WTC11 (cell line): ENCODE measurements around the gene TNFRSF19. TPM values are rescaled to one million over a fixed set of nuclear protein-coding genes. Genes with fewer than 3 reads are reported as not detected.

Experiments used
- ATAC-seq: fragments of 200-7000 bp; cut with Tn5 transposase; 2 replicates; pipeline ENCODE4 v1.10.0; 2021; ENCODE audit warnings: mild to moderate bottlenecking, moderate library complexity
- CTCF ChIA-PET: fragments of 300-600 bp; sonication (Branson Sonifier 250); formaldehyde crosslinking; loops from one replicate; lab custom pipeline; 2021; ENCODE audit warnings: antibody characterized with exemption; lab: Charles Lee
- POLR2A ChIA-PET: fragments of 350-600 bp; sonication (Branson Sonifier 250); formaldehyde crosslinking; loops from one replicate; lab custom pipeline; 2021; ENCODE audit warnings: antibody characterized with exemption; lab: Charles Lee
- DNase-seq: peaks from one replicate; pipeline ENCODE4 v3.0.0; 2021; ENCODE audit warnings: low spot score
- H3K27ac Mint-ChIP-seq: 2 replicates; pipeline ENCODE4 v1.8.0; 2021; ENCODE audit warnings: mixed read lengths
- H3K27me3 Mint-ChIP-seq: 2 replicates; pipeline ENCODE4 v1.8.0; 2021; ENCODE audit warnings: low read depth, mild to moderate bottlenecking, moderate library complexity, mixed read lengths
- H3K36me3 Mint-ChIP-seq: 2 replicates; pipeline ENCODE4 v1.8.0; 2021; ENCODE audit warnings: mixed read lengths
- H3K4me1 Mint-ChIP-seq: 2 replicates; pipeline ENCODE4 v1.8.0; 2022; ENCODE audit warnings: mixed read lengths
- H3K4me3 Mint-ChIP-seq: 2 replicates; pipeline ENCODE4 v1.8.0; 2021; ENCODE audit warnings: mild to moderate bottlenecking, moderate library complexity, mixed read lengths
- H3K9me3 Mint-ChIP-seq: 2 replicates; pipeline ENCODE4 v1.8.0; 2021; ENCODE audit warnings: mixed read lengths
- AR ChIP-seq: fragments of 250-450 bp; sonication (Bioruptor Pico); IDR thresholded peaks from 2 replicates; pipeline ENCODE4 v1.9.0; 2021; ENCODE audit warnings: mild to moderate bottlenecking
- ATF1 ChIP-seq: sonication (generic); formaldehyde crosslinking; IDR thresholded peaks from 2 replicates; pipeline ENCODE4 v1.8.1; 2023; ENCODE audit warnings: mild to moderate bottlenecking, moderate library complexity, missing genetic modification reagents
- E2F5 ChIP-seq: sonication (generic); formaldehyde crosslinking; IDR thresholded peaks from 2 replicates; pipeline ENCODE4 v1.8.1; 2022; ENCODE audit warnings: mild to moderate bottlenecking, moderate library complexity, missing genetic modification reagents
- FOXJ3 ChIP-seq: sonication (generic); formaldehyde crosslinking; IDR thresholded peaks from 2 replicates; pipeline ENCODE4 v1.9.0; 2021; ENCODE audit warnings: missing genetic modification reagents, mild to moderate bottlenecking, borderline replicate concordance
- PREB ChIP-seq: sonication (generic); formaldehyde crosslinking; IDR thresholded peaks from 2 replicates; pipeline ENCODE4 v1.8.1; 2022; ENCODE audit warnings: mild to moderate bottlenecking, missing genetic modification reagents, moderate library complexity, borderline replicate concordance
- RELA ChIP-seq: sonication (generic); formaldehyde crosslinking; IDR thresholded peaks from 2 replicates; pipeline ENCODE4 v1.8.1; 2022; ENCODE audit warnings: missing genetic modification reagents, mild to moderate bottlenecking, borderline replicate concordance
- SMAD4 ChIP-seq: sonication (generic); formaldehyde crosslinking; IDR thresholded peaks from 2 replicates; pipeline ENCODE4 v1.8.0; 2022; ENCODE audit warnings: mild to moderate bottlenecking, missing genetic modification reagents
- TCF7 ChIP-seq: sonication (generic); formaldehyde crosslinking; IDR thresholded peaks from 2 replicates; pipeline ENCODE4 v1.8.0; 2022; ENCODE audit warnings: mild to moderate bottlenecking, low read depth, missing genetic modification reagents, moderate library complexity
- ZBTB43 ChIP-seq: sonication (generic); formaldehyde crosslinking; IDR thresholded peaks from 2 replicates; pipeline ENCODE4 v1.8.1; 2023; ENCODE audit warnings: mild to moderate bottlenecking, missing genetic modification reagents
- ZMAT4 ChIP-seq: fragments of 250-450 bp; sonication (Bioruptor Pico); IDR thresholded peaks from 2 replicates; pipeline ENCODE4 v1.9.0; 2021; ENCODE audit warnings: mild to moderate bottlenecking
- ZNF281 ChIP-seq: sonication (generic); formaldehyde crosslinking; IDR thresholded peaks from 2 replicates; pipeline ENCODE4 v1.8.0; 2023; ENCODE audit warnings: mild to moderate bottlenecking, missing genetic modification reagents
- ZNF425 ChIP-seq: fragments of 250-450 bp; sonication (Bioruptor Pico); conservative IDR thresholded peaks from 2 replicates; pipeline ENCODE4 v1.9.0; 2021; ENCODE audit warnings: mild to moderate bottlenecking
- ZSCAN18 ChIP-seq: fragments of 250-450 bp; sonication (Bioruptor Pico); IDR thresholded peaks from 2 replicates; pipeline ENCODE4 v2.1.2; 2022; ENCODE audit warnings: mild to moderate bottlenecking, moderate library complexity
- total RNA-seq: library from RNA; stranded (reverse); gene quantifications from 3 replicates; pipeline ENCODE4 v1.2.3, GENCODE V29; 2021

TNFRSF19 gene
- total RNA-seq, 1 experiment from 2014 or later = 0.20 TPM

- TF ChIP-seq AR (CRISPR knock-in tag) = no peak
- TF ChIP-seq, all 79 proteins: peak for 0
- H3K4me3 Mint-ChIP-seq = no peak overlapping the region
- H3K27ac Mint-ChIP-seq = no peak overlapping the region
- H3K36me3 Mint-ChIP-seq = no peaks in the 10 kb centered on the region
- no peak for DNase-seq
- peaks cover 3% of the 10 kb centered on the region; the same call in 1 of the 2 replicates for H3K9me3 Mint-ChIP-seq
- peaks cover 2% of the 10 kb centered on the region; the same call in 1 of the 2 replicates for H3K27me3 Mint-ChIP-seq
- ChIA-PET CTCF (interaction anchor here (0.5 to 1.2 kb wide), 2 partner anchors 121 to 268 kb away, joined by 3 read pairs; no protein-coding TSS in a partner anchor), POLR2A (interaction anchor here (0.6 kb wide), 1 partner anchor 8 kb away, joined by 3 read pairs; no protein-coding TSS in a partner anchor)
- ATAC-seq = no peak
- peaks cover 10% of the 10 kb centered on the region for H3K4me1 Mint-ChIP-seq
Observed at GRCh38 chr13:23620613-23621315, 50.6 kb downstream of the TNFRSF19 start.

- no peak overlapping the region for H3K27ac Mint-ChIP-seq
- H3K4me3 Mint-ChIP-seq = no peak overlapping the region
- peaks cover 3% of the 10 kb centered on the region; the same call in 1 of the 2 replicates for H3K9me3 Mint-ChIP-seq
- ATAC-seq = no peak
- ChIA-PET CTCF (interaction anchor here (0.8 to 1.2 kb wide), 2 partner anchors 9 to 121 kb away, joined by 3 read pairs; no protein-coding TSS in a partner anchor), POLR2A (no interaction called here)
- H3K27me3 Mint-ChIP-seq = peaks cover 2% of the 10 kb centered on the region; the same call in 1 of the 2 replicates
- TF ChIP-seq ZNF281 = no peak
- TF ChIP-seq PREB (CRISPR knock-in tag) = no peak
- no peaks in the 10 kb centered on the region for H3K36me3 Mint-ChIP-seq
- H3K4me1 Mint-ChIP-seq = peaks cover 10% of the 10 kb centered on the region
- DNase-seq = no peak
Observed at GRCh38 chr13:23621316-23621645, 51.1 kb downstream of the TNFRSF19 start.

GRCh38 chr13:23622985-23623384, 52.8 kb downstream of the TNFRSF19 start:
- H3K27ac Mint-ChIP-seq = no peak overlapping the region
- TF ChIP-seq TCF7 (no peak), FOXJ3 (CRISPR knock-in tag) (no peak), ZBTB43 (CRISPR knock-in tag) (no peak)
- H3K4me1 Mint-ChIP-seq = peaks cover 15% of the 10 kb centered on the region
- ATAC-seq (no peak), DNase-seq (no peak)
- no peaks in the 10 kb centered on the region for H3K27me3 Mint-ChIP-seq
- no peaks in the 10 kb centered on the region for H3K36me3 Mint-ChIP-seq
- CTCF ChIA-PET = interaction anchor here (1.4 kb wide), 1 partner anchor 37 kb away, joined by 3 read pairs; no protein-coding TSS in a partner anchor
- peaks cover 3% of the 10 kb centered on the region; the same call in 1 of the 2 replicates for H3K9me3 Mint-ChIP-seq
- POLR2A ChIA-PET = no interaction called here
- H3K4me3 Mint-ChIP-seq = no peak overlapping the region

- Mint-ChIP-seq H3K9me3 (peaks cover 3% of the 10 kb centered on the region; the same call in 1 of the 2 replicates), H3K36me3 (no peaks in the 10 kb centered on the region), H3K4me1 (peaks cover 15% of the 10 kb centered on the region), H3K27me3 (no peaks in the 10 kb centered on the region), H3K27ac (no peak overlapping the region), H3K4me3 (no peak overlapping the region)
- DNase-seq (no peak), ATAC-seq (no peak)
- ChIA-PET CTCF (interaction anchor here (1.4 kb wide), 1 partner anchor 38 kb away, joined by 3 read pairs; no protein-coding TSS in a partner anchor), POLR2A (no interaction called here)
- no peak for TF ChIP-seq ZSCAN18 (CRISPR knock-in tag)
- no peak for TF ChIP-seq ZMAT4 (CRISPR knock-in tag)
- no peak for TF ChIP-seq ZNF425 (CRISPR knock-in tag)
- TF ChIP-seq E2F5 (CRISPR knock-in tag) = no peak
- TF ChIP-seq RELA (CRISPR knock-in tag) = no peak
- TF ChIP-seq ATF1 (CRISPR knock-in tag) = no peak
- TF ChIP-seq SMAD4 (CRISPR knock-in tag) = no peak
Observed at GRCh38 chr13:23623394-23623793, 53.2 kb downstream of the TNFRSF19 start.
